ENCODE measurements around the gene ZFP69. TPM values are rescaled to one million over a fixed set of nuclear protein-coding genes. Genes with fewer than 3 reads are reported as not detected.

ZFP69 gene
- total RNA-seq, result 1 to 10 TPM; 2.6 to 6.6 (median 3.8) TPM
- polyA plus RNA-seq, result 1 to 10 TPM; 4.2 to 5.0 (median 4.4) TPM
- long read RNA-seq, donor 1, partial matches to known transcripts, result 0 of 1 reads
- long read RNA-seq, donor 1, other reads (novel, unspliced or antisense), result 0 of 1 reads
- long read RNA-seq, donor 2, partial matches to known transcripts, result 0 of 1 reads
- long read RNA-seq, donor 2, other reads (novel, unspliced or antisense), result 0 of 1 reads

DNA sequence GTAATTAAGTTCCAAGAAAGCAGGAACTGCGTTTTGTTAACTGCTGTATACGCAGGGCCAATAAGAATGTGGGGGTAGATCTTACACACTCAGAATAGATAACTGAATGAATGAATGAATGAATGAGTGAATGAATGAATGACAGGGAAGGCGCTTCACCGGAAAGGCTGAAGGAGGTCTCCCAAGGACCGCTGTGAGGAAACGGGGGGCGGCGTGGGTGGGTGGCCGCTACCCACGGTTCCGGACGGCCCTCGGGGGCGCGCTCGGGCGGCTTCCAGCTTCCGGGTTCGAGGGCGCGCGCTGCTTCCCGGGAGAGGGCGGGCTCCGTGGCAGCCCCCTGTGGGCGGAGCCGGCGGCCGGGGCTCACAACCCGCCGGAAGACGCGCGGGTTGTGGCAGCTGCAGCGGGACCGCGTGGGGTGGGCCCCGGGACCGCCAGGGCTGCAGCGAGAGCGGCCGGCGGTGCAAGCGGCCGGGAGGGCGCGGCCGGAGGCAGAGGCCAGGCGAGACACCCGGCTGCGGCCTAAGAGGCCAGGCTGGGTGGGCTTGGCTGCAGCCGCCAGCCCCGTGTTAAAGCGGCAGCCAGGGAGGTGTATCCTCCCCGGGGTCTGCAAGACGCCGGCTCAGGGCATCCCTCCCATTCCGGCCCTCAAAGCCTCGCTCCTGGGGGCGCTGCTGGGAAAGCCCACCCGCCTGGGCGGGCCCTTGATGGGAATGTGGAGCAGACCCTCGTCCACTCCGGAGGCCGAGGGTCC is at the start of gene ZFP69:
Gene ZFP69, plus strand, starts transcription at position 367 of the 754 bp plus-strand sequence. CDS start 2,072 bp downstream, outside the sequence.
- WGBS, 5 donors, result 0 to 1% (median 1%) methylated on average over 28 to 65 of the region's 65 CpGs
- peak in 3 of 11 experiments; percentile 19 to 26 (median 24) for TF ChIP-seq CTCF (IDR thresholded peaks at IDR 0.05 in 8 of 11, conservative IDR thresholded peaks at IDR 0.05 in 3 of 11)
- TF ChIP-seq POLR2AphosphoS5 (IDR thresholded peaks at IDR 0.05), result peak; percentile 64 to 79 (median 78)
- TF ChIP-seq POLR2A (IDR thresholded peaks at IDR 0.05), result peak in 1 of 3 donors; percentile 39
- Histone ChIP-seq H3K4me3 (peak within 1 kb of the TSS; percentile 62 to 95 (median 88)), H3K27me3 (replicated peaks in 1 of 7) (no peaks in the 10 kb centered on the region), H3K36me3 (peaks cover 0 to 10% (median 4%) of the 10 kb centered on the region in 6 donors), H3K27ac (peak within 1 kb of the TSS; percentile 45 to 86 (median 74)), H3K9me3 (peaks cover 4 to 51% (median 40%) of the 10 kb centered on the region in 8 donors), H3K4me1 (peaks cover 4 to 21% (median 12%) of the 10 kb centered on the region in 6 donors)
- DNase-seq, result peak; percentile 94
- intact Hi-C loops (cut with DNase I; ENCODE audit: low total_unique reads), result no loop called here

DNA sequence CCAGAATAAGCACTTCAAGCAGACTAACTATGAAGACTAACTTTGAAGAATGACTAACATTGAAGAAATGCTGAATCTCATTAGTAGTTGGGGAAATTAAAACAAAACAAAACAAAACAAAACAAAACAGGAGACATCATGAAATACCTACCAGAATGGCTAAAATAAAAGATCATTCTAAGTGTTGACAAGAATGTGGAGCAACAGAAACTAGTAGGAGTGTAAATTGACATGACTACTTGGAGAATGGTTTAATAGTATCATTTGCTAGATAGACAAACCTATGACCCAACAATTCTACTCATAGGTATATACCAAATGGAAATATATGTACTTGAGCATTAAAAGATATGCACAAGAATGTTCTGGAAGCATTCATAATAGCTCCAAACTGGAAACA is 45.7 kb upstream of the ZFP69 start:
- Histone ChIP-seq H3K36me3 (peaks cover 0 to 1% (median 0%) of the 10 kb centered on the region in 6 donors), H3K4me1 (no peaks in the 10 kb centered on the region), H3K27me3 (replicated peaks in 1 of 7) (no peaks in the 10 kb centered on the region), H3K27ac (no peak overlapping the region), H3K9me3 (no peaks in the 10 kb centered on the region), H3K4me3 (no peak overlapping the region)
- intact Hi-C loops (cut with DNase I; ENCODE audit: low total_unique reads), result no loop called here
- no peak for DNase-seq
- TF ChIP-seq CTCF (IDR thresholded peaks at IDR 0.05 in 8 of 11, conservative IDR thresholded peaks at IDR 0.05 in 3 of 11) (no peak), POLR2AphosphoS5 (IDR thresholded peaks at IDR 0.05) (no peak), POLR2A (IDR thresholded peaks at IDR 0.05) (no peak)

DNA sequence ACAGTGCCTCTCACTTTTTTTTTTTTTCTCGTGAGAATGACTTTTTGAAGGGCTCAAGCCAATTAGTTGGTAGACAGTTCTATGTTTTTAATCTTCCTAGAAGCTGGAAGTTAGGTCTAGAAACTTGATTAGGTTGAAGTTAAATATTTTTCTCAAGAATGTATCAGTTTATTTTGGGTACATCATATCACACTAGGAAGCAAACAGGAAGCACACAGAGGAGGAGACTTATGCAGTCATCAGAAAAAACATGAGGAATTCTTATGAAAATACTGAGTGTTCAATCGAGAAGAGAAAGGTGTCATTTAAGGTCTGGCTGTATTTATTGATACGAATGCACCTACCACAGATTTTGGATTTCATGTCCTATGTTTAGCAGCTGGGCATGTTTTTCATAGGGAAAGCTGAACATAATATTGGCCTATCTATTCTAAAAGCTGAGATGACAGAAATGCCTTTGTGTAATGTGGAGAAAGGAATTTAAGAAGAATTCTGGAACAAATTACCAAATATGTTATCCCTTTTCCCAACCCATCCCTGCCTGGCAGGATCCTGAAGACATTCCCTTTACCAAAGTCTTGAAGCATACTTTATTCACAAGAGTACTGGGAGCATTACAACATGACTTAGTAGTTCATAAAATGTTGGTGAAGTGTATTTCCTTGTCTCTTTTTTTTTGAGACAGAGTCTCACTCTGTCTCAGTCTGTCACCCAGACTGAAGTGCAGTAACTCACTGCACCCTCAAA is 44.3 kb upstream of the ZFP69 start:
- TF ChIP-seq POLR2A (IDR thresholded peaks at IDR 0.05) (no peak), CTCF (IDR thresholded peaks at IDR 0.05 in 8 of 11, conservative IDR thresholded peaks at IDR 0.05 in 3 of 11) (no peak), POLR2AphosphoS5 (IDR thresholded peaks at IDR 0.05) (no peak)
- intact Hi-C loops (cut with DNase I; ENCODE audit: low total_unique reads), result no loop called here
- H3K4me3 ChIP-seq, result no peak overlapping the region
- H3K4me1 ChIP-seq, result no peaks in the 10 kb centered on the region
- WGBS, 5 donors, result 69 to 77% (median 75%) methylated on average over 3 of the region's 3 CpGs
- no peaks in the 10 kb centered on the region for H3K36me3 ChIP-seq
- DNase-seq, result no peak
- H3K27me3 ChIP-seq (replicated peaks in 1 of 7), result no peaks in the 10 kb centered on the region
- H3K9me3 ChIP-seq, result no peaks in the 10 kb centered on the region
- no peak overlapping the region for H3K27ac ChIP-seq

All from spleen (tissue), 13 donors.